Heart left ventricle (tissue), 13 donors: ENCODE data around the gene NECAB2.

Source experiments
- POLR2A ChIP-seq, 2 donors: fragments of 450-650 bp; IDR thresholded peaks; one replicate each; pipeline ENCODE4 v1.6.1; 2017; ENCODE audit warnings: antibody characterized with exemption in 2 of 2, mild to moderate bottlenecking in 2 of 2, moderate library complexity in 2 of 2
- TF ChIP-seq, protein P1 (sequence below), 12 donors: fragments of 200-600 bp; sonication (generic) in 4 of 12; IDR thresholded peaks; one replicate each; pipeline versions ENCODE4 v1.5.0 to v1.8.0; 2018 to 2022; ENCODE audit warnings: antibody characterized with exemption in 12 of 12, mild to moderate bottlenecking in 5 of 12
- donor health status: ischemic (EF 13 %, LVEDD 7.1; RV severe dilation, severe dysfunction).
- donor health status: DM: no; HTN: yes; CAD: no.
- donor health status: DM: no; HTN: no; CAD: no.
- donor health status: ischemic (EF 25% LVEDD 6.9; RV normal size, moderate dysfunction).
- donor health status: ischemic (EF 25% LVEDD 5.7; RV mildly dilated, moderate dysfunction).
- donor health status: ischemic (EF 35%, LVEDD 5.7; RV mildly dilated, moderate dysfunction).
- donor health status: nonischemic (EF 11% LVEDD 7.7; RV severe dilation, severe dysfunction).
- donor health status: DM: yes; HTN: yes; CAD: no.
- donor health status: PGD.
- donor health status: ischemic (EF 29% LVEDD 5.4; RV normal size, mild dysfunction).
- donor health status: nonischemic (EF 23%, LVEDD 6.1; RV moderate dilation, normal function).

- TF ChIP-seq, protein P1, sequence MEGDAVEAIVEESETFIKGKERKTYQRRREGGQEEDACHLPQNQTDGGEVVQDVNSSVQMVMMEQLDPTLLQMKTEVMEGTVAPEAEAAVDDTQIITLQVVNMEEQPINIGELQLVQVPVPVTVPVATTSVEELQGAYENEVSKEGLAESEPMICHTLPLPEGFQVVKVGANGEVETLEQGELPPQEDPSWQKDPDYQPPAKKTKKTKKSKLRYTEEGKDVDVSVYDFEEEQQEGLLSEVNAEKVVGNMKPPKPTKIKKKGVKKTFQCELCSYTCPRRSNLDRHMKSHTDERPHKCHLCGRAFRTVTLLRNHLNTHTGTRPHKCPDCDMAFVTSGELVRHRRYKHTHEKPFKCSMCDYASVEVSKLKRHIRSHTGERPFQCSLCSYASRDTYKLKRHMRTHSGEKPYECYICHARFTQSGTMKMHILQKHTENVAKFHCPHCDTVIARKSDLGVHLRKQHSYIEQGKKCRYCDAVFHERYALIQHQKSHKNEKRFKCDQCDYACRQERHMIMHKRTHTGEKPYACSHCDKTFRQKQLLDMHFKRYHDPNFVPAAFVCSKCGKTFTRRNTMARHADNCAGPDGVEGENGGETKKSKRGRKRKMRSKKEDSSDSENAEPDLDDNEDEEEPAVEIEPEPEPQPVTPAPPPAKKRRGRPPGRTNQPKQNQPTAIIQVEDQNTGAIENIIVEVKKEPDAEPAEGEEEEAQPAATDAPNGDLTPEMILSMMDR (IDR thresholded peaks at IDR 0.05), result no peak
- no peak for TF ChIP-seq POLR2A (IDR thresholded peaks at IDR 0.05)
These were observed 2.4 kb upstream of the NECAB2 start for GRCh38 chr16:83965444-83966152.
